Endothelial cell of umbilical vein (primary cell): ENCODE measurements around the gene SLC25A13. TPM values are rescaled to one million over a fixed set of nuclear protein-coding genes. Genes with fewer than 3 reads are reported as not detected.

Source experiments
- BruUV-seq: library from RNA; stranded (reverse); fragments of 400-500 nt; replicated peaks from 2 replicates; lab custom pipeline; 2021; lab: Mats Ljungman, UMichigan
- CTCF ChIA-PET: fragments of 300-600, 350-600 bp; sonication (Branson Sonifier 250); formaldehyde crosslinking; loops from one replicate; lab custom pipeline; 2021; ENCODE audit warnings: antibody characterized with exemption, inconsistent platforms; lab: Charles Lee
- POLR2A ChIA-PET: fragments of 300-600, 350-600 bp; sonication (Branson Sonifier 250); formaldehyde crosslinking; loops from one replicate; lab custom pipeline; 2021; ENCODE audit warnings: antibody characterized with exemption, inconsistent platforms; lab: Charles Lee
- DNase-seq: peaks from one replicate; pipeline ENCODE4 v3.0.0-alpha.2; 2011; ENCODE audit warnings: low read depth, low spot score
- FAIRE-seq: peaks from 2 replicates; lab custom pipeline; 2011; peaks lifted over from hg19 to GRCh38; lab: Jason Lieb, UNC
- H2AFZ ChIP-seq: 2 replicates; pipeline ENCODE4 v1.6.0; 2012; ENCODE audit warnings: low read depth, low read length, control low read depth, inconsistent platforms
- H3K27ac ChIP-seq: 2 replicates; pipeline ENCODE4 v1.5.1; 2011; ENCODE audit warnings: low read depth, mild to moderate bottlenecking, control low read depth, low read length, moderate library complexity; ENCODE audit not compliant: insufficient read depth
- H3K27me3 ChIP-seq, 2 experiments: 2 replicates each; pipeline versions ENCODE4 v1.6.0 to v1.6.1; 2011; ENCODE audit warnings: low read length in 2 of 2, mixed read lengths in 1 of 2; ENCODE audit not compliant: control insufficient read depth in 2 of 2, insufficient read depth in 2 of 2
- H3K36me3 ChIP-seq, 2 experiments: 2 replicates in 1 of 2; 3 replicates in 1 of 2; pipeline ENCODE4 v1.5.1; 2011; ENCODE audit warnings: low read length in 2 of 2, mild to moderate bottlenecking in 1 of 2, moderate library complexity in 1 of 2; ENCODE audit not compliant: control insufficient read depth in 2 of 2, insufficient read depth in 2 of 2; ENCODE audit errors: extremely low read depth in 1 of 2
- H3K4me1 ChIP-seq: 3 replicates; pipeline ENCODE4 v1.5.1; 2011; ENCODE audit warnings: mild to moderate bottlenecking, low read length; ENCODE audit not compliant: control insufficient read depth, insufficient read depth; ENCODE audit errors: extremely low read depth
- H3K4me2 ChIP-seq: 2 replicates; pipeline ENCODE4 v1.6.1; 2011; ENCODE audit warnings: low read length, control low read depth, mixed read lengths; ENCODE audit not compliant: insufficient read depth
- H3K4me3 ChIP-seq, 3 experiments: fragments of 200-600 bp in 1 of 3; sonication (generic), shearing (Covaris generic) in 1 of 3; replicated peaks in 1 of 3; 2 replicates each; pipeline ENCODE4 v1.5.1; 2011 to 2016; ENCODE audit warnings: control low read depth in 3 of 3, low read length in 3 of 3, mild to moderate bottlenecking in 2 of 3, inconsistent platforms in 1 of 3, low read depth in 1 of 3, moderate library complexity in 1 of 3; ENCODE audit not compliant: insufficient read depth in 1 of 3
- H3K79me2 ChIP-seq: 2 replicates; pipeline ENCODE4 v1.6.0; 2012; ENCODE audit warnings: low read length, inconsistent platforms; ENCODE audit not compliant: control insufficient read depth, insufficient read depth
- H3K9ac ChIP-seq: replicated peaks from 2 replicates; pipeline ENCODE3; 2011; ENCODE audit warnings: low read length, control low read depth; ENCODE audit not compliant: insufficient read depth; ENCODE audit errors: extremely low read depth
- H3K9me1 ChIP-seq: replicated peaks from 3 replicates; pipeline ENCODE4 v1.6.0; 2011; ENCODE audit warnings: mild to moderate bottlenecking, low read length; ENCODE audit not compliant: control insufficient read depth, insufficient read depth; ENCODE audit errors: extremely low read depth
- H3K9me3 ChIP-seq: replicated peaks from 2 replicates; pipeline ENCODE4 v1.5.1; 2012; ENCODE audit warnings: low read length, inconsistent platforms; ENCODE audit not compliant: control insufficient read depth, insufficient read depth
- H4K20me1 ChIP-seq: replicated peaks from 2 replicates; pipeline ENCODE3; 2011; ENCODE audit warnings: mild to moderate bottlenecking, low read length; ENCODE audit not compliant: control insufficient read depth, insufficient read depth; ENCODE audit errors: extremely low read depth
- EZH2 ChIP-seq: IDR thresholded peaks from 2 replicates; pipeline ENCODE4 v1.6.1; 2012; ENCODE audit warnings: borderline replicate concordance, low read depth, mild to moderate bottlenecking, moderate library complexity, low read length, inconsistent platforms; ENCODE audit not compliant: severe bottlenecking
- FOS ChIP-seq: IDR thresholded peaks from 2 replicates; pipeline ENCODE4 v1.6.1; 2011; ENCODE audit warnings: mild to moderate bottlenecking, low read length, moderate library complexity, borderline replicate concordance; ENCODE audit not compliant: insufficient read depth
- GATA2 ChIP-seq: IDR thresholded peaks from 2 replicates; pipeline ENCODE4 v1.7.0; 2011; ENCODE audit warnings: low read depth, mild to moderate bottlenecking, moderate library complexity, mixed read lengths, low read length; ENCODE audit not compliant: insufficient read length, insufficient read depth
- MAX ChIP-seq: IDR thresholded peaks from 2 replicates; pipeline ENCODE4 v1.6.1; 2011; ENCODE audit not compliant: insufficient read depth, insufficient read length
- POLR2AphosphoS5 ChIP-seq: IDR thresholded peaks from 2 replicates; pipeline ENCODE4 v1.6.1; 2012; ENCODE audit warnings: low read depth, mild to moderate bottlenecking, control low read depth, low read length, moderate library complexity; ENCODE audit not compliant: insufficient read depth
- dilution Hi-C: fragments of 300-500 bp; cut with MboI; formaldehyde crosslinking; loops from one replicate; pipeline ENCODE4 v1.15.0; 2019; ENCODE audit warnings: low sequenced_read_pairs; ENCODE audit not compliant: extremely low pct_ligation_motif_present
- intact Hi-C: fragments of 100-400 bp; cut with micrococcal nuclease; formaldehyde crosslinking; loops from one replicate; pipeline ENCODE4 v1.10.0; 2022
- polyA plus RNA-seq, 4 experiments: library from polyadenylated mRNA; depleted of rRNA in 3 of 4; stranded (reverse) in 3 of 4; unstranded in 1 of 4; fragments of >200 nt; gene quantifications; 2 replicates each; pipeline versions ENCODE4 v1.2.1 to v1.2.3, GENCODE V29; 2011 to 2012; ENCODE audit warnings: missing spikeins in 1 of 4
- total RNA-seq: library from RNA; stranded (reverse); gene quantifications from 2 replicates; pipeline ENCODE4 v1.2.3, GENCODE V29; 2021

The SLC25A13 gene
- total and polyA plus RNA-seq, 2 donors (not counting 3 experiments of a cell fraction or from before 2014, with no cell fraction given): 13.2 to 34.4 TPM

DNA sequence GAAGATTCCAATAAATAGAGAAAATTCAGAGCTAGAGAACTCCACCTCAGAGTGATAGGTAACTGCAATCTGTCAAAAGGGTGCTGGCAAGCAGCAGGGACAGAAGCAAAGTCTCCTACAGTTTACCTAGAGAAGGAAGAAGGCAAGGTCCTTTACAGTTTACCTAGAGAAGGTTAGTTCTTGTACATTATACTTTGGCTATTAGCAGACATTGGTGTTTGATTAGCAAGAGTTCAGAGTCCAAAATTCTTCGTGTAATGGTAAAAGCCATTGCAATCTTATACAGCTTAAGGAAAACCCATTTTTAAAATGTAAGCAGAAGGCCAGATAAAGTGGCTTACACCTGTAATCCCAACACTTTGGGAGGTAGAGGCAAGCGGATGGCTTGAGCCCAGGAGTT is 45.9 kb downstream of the SLC25A13 start:
- Histone ChIP-seq H2AFZ (no peak overlapping the region), H3K4me3 (no peak overlapping the region), H3K27ac (no peak overlapping the region), H3K4me2 (no peak overlapping the region), H3K4me1 (no peaks in the 10 kb centered on the region), H4K20me1 (no peaks in the 10 kb centered on the region), H3K9ac (no peak overlapping the region), H3K9me1 (no peaks in the 10 kb centered on the region), H3K79me2 (no peaks in the 10 kb centered on the region), H3K27me3 (no peaks in the 10 kb centered on the region), H3K9me3 (no peaks in the 10 kb centered on the region), H3K36me3 (no peaks in the 10 kb centered on the region)
- POLR2A ChIA-PET: no interaction called here
- intact Hi-C loops: no loop called here
- CTCF ChIA-PET: no interaction called here
- TF ChIP-seq GATA2: no peak
- no peak for TF ChIP-seq MAX
- no peak for TF ChIP-seq POLR2AphosphoS5
- TF ChIP-seq EZH2: no peak
- DNase-seq: no peak
- dilution Hi-C loops: no loop called here
- FAIRE-seq: no peak
- no TSS peak for BruUV-seq

DNA sequence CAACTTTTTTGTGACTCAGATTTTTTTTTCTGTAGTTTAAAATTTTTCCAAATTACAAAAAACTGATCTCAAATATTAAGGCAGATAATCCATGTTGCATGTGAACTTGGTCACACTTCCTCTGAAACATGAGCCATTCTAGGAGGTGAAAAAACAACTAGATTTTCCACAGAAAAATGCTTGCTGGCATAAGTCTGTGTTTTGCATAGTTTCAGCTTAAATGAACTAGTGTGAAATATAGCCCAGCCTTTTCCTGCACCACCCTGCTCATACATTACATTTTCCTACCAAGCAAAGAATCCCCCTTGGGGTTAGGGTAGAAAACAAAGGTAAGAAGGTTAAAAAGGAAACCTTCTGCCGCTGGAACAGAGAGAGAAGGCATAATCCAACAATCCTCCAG is 48.2 kb downstream of the SLC25A13 start:
- DNase-seq (peak; percentile 25), FAIRE-seq (no peak)
- CTCF ChIA-PET: no interaction called here
- no peak overlapping the region for H3K4me3 ChIP-seq
- no peaks in the 10 kb centered on the region for H3K36me3 ChIP-seq
- no peak overlapping the region for H3K4me2 ChIP-seq
- TF ChIP-seq FOS (no peak), EZH2 (no peak)
- no peaks in the 10 kb centered on the region for H3K27me3 ChIP-seq
- no peak overlapping the region for H3K9ac ChIP-seq
- POLR2A ChIA-PET: no interaction called here
- intact Hi-C loops (no loop called here), dilution Hi-C loops (no loop called here)
- no peak overlapping the region for H3K27ac ChIP-seq
- no TSS peak for BruUV-seq
- no peak overlapping the region for H2AFZ ChIP-seq
- H3K79me2 ChIP-seq: no peaks in the 10 kb centered on the region
- H3K9me1 ChIP-seq: no peaks in the 10 kb centered on the region
- H4K20me1 ChIP-seq: no peaks in the 10 kb centered on the region
- no peaks in the 10 kb centered on the region for H3K4me1 ChIP-seq
- H3K9me3 ChIP-seq: no peaks in the 10 kb centered on the region
